Ovary (tissue), 9 donors: Measurements from ENCODE around the gene CD300A. TPM values are rescaled to one million over a fixed set of nuclear protein-coding genes. Genes with fewer than 3 reads are reported as not detected.

Source experiments
- DNase-seq, 5 donors: peaks; one replicate each; pipeline ENCODE4 v3.0.0-alpha.2; 2019 to 2020
- H3K27ac ChIP-seq, 2 donors: fragments of 200-600 bp; one replicate each; pipeline versions ENCODE4 v1.5.1 to v1.8.0; 2019 to 2022
- H3K27me3 ChIP-seq: fragments of 200-600 bp; one replicate; pipeline ENCODE4 v1.8.0; 2022
- H3K36me3 ChIP-seq: fragments of 200-600 bp; sonication (generic); one replicate; pipeline ENCODE4 v1.5.1; 2019
- H3K4me1 ChIP-seq: one replicate; pipeline ENCODE4 v1.8.1; 2013; ENCODE audit warnings: mild to moderate bottlenecking, moderate library complexity; ENCODE audit not compliant: insufficient read depth
- H3K4me3 ChIP-seq: fragments of 200-600 bp; sonication (generic); one replicate; pipeline ENCODE4 v1.5.1; 2017
- H3K9me3 ChIP-seq, 2 donors: fragments of 200-600 bp in 1 of 2; sonication (generic) in 1 of 2; one replicate each; pipeline versions ENCODE4 v1.5.1 to v1.8.1; 2013 to 2019; ENCODE audit warnings: mild to moderate bottlenecking in 1 of 2, moderate library complexity in 1 of 2
- EP300 ChIP-seq: sonication (generic); formaldehyde crosslinking; IDR thresholded peaks from one replicate; pipeline ENCODE4 v1.6.1; 2017; ENCODE audit warnings: antibody characterized with exemption
- POLR2A ChIP-seq: fragments of 450-650 bp; IDR thresholded peaks from one replicate; pipeline ENCODE4 v1.6.1; 2017; ENCODE audit warnings: antibody characterized with exemption, mild to moderate bottlenecking, moderate library complexity
- WGBS, 3 donors: extraction: QIAGEN DNeasy Blood & Tissue Kit in 1 of 3; methylation state at CpG; one replicate each; pipeline versions ENCODE4 v1.1.5 to v1.1.7; 2013 to 2017; 5-methylcytosine and 5-hydroxymethylcytosine counted together
- intact Hi-C, 4 donors: fragments of 100-400 bp; cut with DNase I; formaldehyde crosslinking; loops; one replicate each; pipeline versions ENCODE4 v1.11.0 to v1.15.1; 2022 to 2023
- polyA plus RNA-seq, 2 donors: library from polyadenylated mRNA; stranded (reverse); fragments of 200-250 nt in 1 of 2; fragments of 350-450 nt in 1 of 2; fragmentation: Illumina TruSeq in 1 of 2; extraction: RNeasy Lipid Tissue Mini Kit (QIAGEN cat#74804) in 1 of 2; gene quantifications; one replicate each; pipeline ENCODE4 v1.2.3, GENCODE V29; 2013 to 2014
- total RNA-seq, 7 donors: library from RNA; depleted of rRNA in 2 of 7; stranded (reverse); fragments of >200 nt in 2 of 7; fragmentation: NEBNext Ultra II Directional in 3 of 7; extraction: Animal tissue kit (Norgen Biotek cat#: 25700) in 3 of 7; gene quantifications; one replicate each; pipeline versions ENCODE4 v1.1.0 to v1.2.4, GENCODE V29; 2016 to 2023
- TF ChIP-seq, protein P1 (sequence below), 3 donors: fragments of 450-650 bp in 2 of 3; fragments of 200-600 bp in 1 of 3; IDR thresholded peaks; one replicate each; pipeline versions ENCODE4 v1.5.1 to v1.8.0; 2016 to 2022; ENCODE audit warnings: antibody characterized with exemption in 3 of 3, mild to moderate bottlenecking in 1 of 3
- donor health status: DM: no; HTN: no; CAD: no; lungs with moderate emphysema.
- donor health status: DM: no; HTN: no; CAD: no.
- donor health status: Bipolar disorder and iron deficiency.
- donor health status: DM: yes; HTN: yes; CAD: no.
- donor health status: DM: no; HTN: no; CAD: no.
- donor health status: DM: yes; HTN: yes; CAD: no.

Gene CD300A
- total and polyA plus RNA-seq, 9 donors = 1.4 to 5.5 (median 2.1) TPM

- WGBS, 3 donors = 0 to 3% (median 0%) methylated on average over 13 to 33 of the region's 33 CpGs
- H3K4me3 ChIP-seq = peak overlapping the region; percentile 52
- H3K27me3 ChIP-seq = no peaks in the 10 kb centered on the region
- H3K36me3 ChIP-seq = no peaks in the 10 kb centered on the region
- intact Hi-C loops = no loop called here
- H3K27ac ChIP-seq = peak overlapping the region; percentile 77 to 96
- peaks cover 13% of the 10 kb centered on the region for H3K4me1 ChIP-seq
- no peak for TF ChIP-seq EP300
- no peak for TF ChIP-seq POLR2A
- TF ChIP-seq, protein P1, sequence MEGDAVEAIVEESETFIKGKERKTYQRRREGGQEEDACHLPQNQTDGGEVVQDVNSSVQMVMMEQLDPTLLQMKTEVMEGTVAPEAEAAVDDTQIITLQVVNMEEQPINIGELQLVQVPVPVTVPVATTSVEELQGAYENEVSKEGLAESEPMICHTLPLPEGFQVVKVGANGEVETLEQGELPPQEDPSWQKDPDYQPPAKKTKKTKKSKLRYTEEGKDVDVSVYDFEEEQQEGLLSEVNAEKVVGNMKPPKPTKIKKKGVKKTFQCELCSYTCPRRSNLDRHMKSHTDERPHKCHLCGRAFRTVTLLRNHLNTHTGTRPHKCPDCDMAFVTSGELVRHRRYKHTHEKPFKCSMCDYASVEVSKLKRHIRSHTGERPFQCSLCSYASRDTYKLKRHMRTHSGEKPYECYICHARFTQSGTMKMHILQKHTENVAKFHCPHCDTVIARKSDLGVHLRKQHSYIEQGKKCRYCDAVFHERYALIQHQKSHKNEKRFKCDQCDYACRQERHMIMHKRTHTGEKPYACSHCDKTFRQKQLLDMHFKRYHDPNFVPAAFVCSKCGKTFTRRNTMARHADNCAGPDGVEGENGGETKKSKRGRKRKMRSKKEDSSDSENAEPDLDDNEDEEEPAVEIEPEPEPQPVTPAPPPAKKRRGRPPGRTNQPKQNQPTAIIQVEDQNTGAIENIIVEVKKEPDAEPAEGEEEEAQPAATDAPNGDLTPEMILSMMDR (IDR thresholded peaks at IDR 0.05) = no peak
- DNase-seq = peak in 1 of 5 donors; percentile 65
- no peaks in the 10 kb centered on the region for H3K9me3 ChIP-seq
Measured at GRCh38 chr17:74432424-74432690, 34.1 kb upstream of the CD300A start.

GRCh38 chr17:74432766-74433391 is 33.6 kb upstream of the CD300A start:
- Histone ChIP-seq H3K9me3 (no peaks in the 10 kb centered on the region), H3K27me3 (no peaks in the 10 kb centered on the region), H3K36me3 (no peaks in the 10 kb centered on the region), H3K4me1 (peaks cover 9% of the 10 kb centered on the region), H3K4me3 (peak overlapping the region; percentile 52), H3K27ac (peak overlapping the region; percentile 77 to 96)
- peak in 3 of 5 donors; percentile 36 to 45 (median 40) for DNase-seq
- intact Hi-C loops = no loop called here
- 13 to 18% (median 14%) methylated on average over 22 to 23 of the region's 23 CpGs for WGBS, 3 donors
- TF ChIP-seq, protein P1 (IDR thresholded peaks at IDR 0.05) = no peak

DNA sequence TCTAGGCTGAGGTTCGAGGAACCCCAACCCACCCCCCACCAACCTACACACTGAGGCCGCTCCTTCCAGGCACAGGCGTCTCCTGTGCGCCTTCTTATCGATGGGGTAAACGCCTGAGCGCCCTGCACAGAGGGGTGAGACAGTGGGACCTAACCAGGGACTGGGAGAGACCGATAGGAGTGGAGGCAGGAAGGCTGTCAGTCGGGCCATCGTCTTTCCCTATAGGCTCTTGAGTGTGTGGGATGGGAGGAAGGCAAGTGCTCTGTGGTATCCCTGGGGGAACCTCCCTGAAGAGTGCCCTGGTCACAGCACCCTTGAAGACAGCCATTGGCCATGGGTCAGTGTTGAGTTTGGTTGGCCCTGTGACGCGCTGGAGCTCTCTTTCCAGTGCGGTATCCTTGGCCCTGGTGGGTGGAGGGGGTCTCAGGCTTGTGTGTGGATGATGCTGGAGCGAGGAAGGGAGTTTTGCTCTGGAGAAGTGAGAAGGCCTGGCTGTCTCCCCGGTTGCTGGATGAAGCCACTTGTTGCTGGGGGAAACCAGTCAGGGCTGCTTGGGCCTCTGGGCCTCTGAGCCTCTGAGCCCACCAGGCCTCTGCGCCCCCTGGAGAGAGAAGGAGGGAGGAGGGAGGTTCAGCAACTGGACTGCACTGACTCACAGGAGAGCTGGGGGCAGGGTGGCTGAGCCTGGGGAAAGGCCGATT is 32.9 kb upstream of the CD300A start:
- intact Hi-C loops = no loop called here
- TF ChIP-seq EP300 = no peak
- no peak for TF ChIP-seq POLR2A
- TF ChIP-seq, protein P1 (IDR thresholded peaks at IDR 0.05) = no peak
- H3K4me3 ChIP-seq = peak overlapping the region; percentile 52
- H3K27ac ChIP-seq = peak overlapping the region; percentile 33 to 96
- DNase-seq = peak in 4 of 5 donors; percentile 46 to 55 (median 52)
- no peaks in the 10 kb centered on the region for H3K9me3 ChIP-seq
- no peaks in the 10 kb centered on the region for H3K36me3 ChIP-seq
- H3K4me1 ChIP-seq = peaks cover 9% of the 10 kb centered on the region
- H3K27me3 ChIP-seq = no peaks in the 10 kb centered on the region
- 57 to 64% (median 63%) methylated on average over 17 of the region's 17 CpGs for WGBS, 3 donors

DNA sequence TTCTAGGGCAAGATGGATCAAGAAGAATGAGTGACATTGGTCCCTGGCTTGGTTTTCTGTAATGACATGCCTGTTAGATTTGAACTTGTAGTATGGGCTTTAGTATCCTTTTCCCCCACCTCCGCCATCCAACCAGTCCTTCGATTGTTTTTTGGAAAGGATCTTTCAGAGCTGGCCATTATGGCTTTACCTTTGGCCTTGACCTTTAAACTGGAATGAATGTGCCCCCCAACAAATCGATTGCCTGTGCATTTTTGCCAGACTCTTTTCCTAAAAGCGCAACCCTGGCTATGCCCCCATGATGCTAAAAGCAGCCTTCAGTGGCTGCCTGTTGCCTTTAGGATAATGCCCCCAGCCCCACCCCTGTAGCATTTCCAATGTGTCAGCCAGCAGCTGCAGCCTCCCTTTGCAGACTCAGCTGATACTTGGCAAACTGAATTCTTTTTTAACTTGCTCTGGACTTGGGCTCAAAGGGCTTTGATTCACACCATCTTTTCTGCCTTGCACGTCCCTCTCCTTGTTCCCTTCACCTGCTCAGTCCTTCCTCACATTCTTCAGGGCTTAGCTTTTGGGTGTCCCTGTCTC is 30.6 kb upstream of the CD300A start:
- no peak overlapping the region for H3K27ac ChIP-seq
- no peak overlapping the region for H3K4me3 ChIP-seq
- no peaks in the 10 kb centered on the region for H3K27me3 ChIP-seq
- H3K9me3 ChIP-seq = no peaks in the 10 kb centered on the region
- H3K4me1 ChIP-seq = peaks cover 6% of the 10 kb centered on the region
- WGBS, 3 donors = 44 to 61% (median 54%) methylated on average over 5 of the region's 5 CpGs
- no peaks in the 10 kb centered on the region for H3K36me3 ChIP-seq
- TF ChIP-seq EP300 (no peak), POLR2A (no peak)
- TF ChIP-seq, protein P1 (IDR thresholded peaks at IDR 0.05) = no peak
- no peak for DNase-seq
- intact Hi-C loops = no loop called here
